ENCODE measurements around the gene DLGAP1. TPM values are rescaled to one million over a fixed set of nuclear protein-coding genes. Genes with fewer than 3 reads are reported as not detected.

DLGAP1 gene
- total RNA-seq, 4 donors from 2014 or later, result 1.2 to 1.4 (median 1.4) TPM

DNA sequence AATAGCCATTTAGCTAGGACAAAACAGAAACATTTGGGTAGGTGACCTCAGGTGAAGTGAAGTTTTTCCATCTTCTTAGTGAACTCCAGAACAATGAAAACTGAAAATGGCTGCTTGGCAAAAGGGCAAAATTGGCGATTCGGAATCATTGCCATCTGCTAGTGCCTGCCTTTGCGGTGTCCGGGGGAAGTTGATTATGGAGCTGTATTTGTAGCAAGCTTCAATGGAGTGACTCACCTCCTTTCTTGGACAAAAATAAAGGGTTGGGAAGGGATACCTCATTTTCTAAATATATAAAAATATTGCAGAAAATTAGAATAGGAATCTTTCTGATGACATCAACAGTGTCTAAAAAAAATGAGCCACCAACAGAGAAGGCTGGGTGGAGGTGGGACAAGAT, 544.6 kb downstream of the DLGAP1 start:
- no peak overlapping the region for H3K4me3 ChIP-seq
- 89% methylated on average over 4 of the region's 4 CpGs for WGBS

DNA sequence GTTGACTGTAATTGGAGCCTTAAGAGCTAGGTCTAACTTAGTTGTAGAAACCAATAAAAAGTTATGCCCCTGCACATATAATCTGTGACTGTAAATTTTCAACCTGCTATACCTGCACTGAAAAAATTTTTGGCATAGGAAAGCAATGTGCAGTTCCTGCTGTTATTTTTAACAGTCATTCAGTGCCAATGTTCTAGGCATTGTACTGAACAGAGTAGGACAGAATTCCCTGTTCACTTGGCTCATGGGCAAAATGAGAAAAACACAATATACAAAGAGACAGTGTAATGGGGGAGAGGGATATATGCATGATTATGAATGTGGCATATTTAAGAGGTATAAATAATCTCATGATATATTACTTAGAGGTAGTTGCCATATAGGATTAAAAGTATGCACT, 547.2 kb downstream of the DLGAP1 start:
- no peaks in the 10 kb centered on the region for H3K9me3 ChIP-seq
- no peak for DNase-seq (ENCODE audit: extremely low spot score)
- H3K4me1 ChIP-seq, result no peaks in the 10 kb centered on the region
- TF ChIP-seq POLR2AphosphoS5 (IDR thresholded peaks at IDR 0.05) (no peak), POLR2A (IDR thresholded peaks at IDR 0.05; ENCODE audit: low read depth) (no peak), EP300 (IDR thresholded peaks at IDR 0.05) (no peak)
- TF ChIP-seq, protein P1, sequence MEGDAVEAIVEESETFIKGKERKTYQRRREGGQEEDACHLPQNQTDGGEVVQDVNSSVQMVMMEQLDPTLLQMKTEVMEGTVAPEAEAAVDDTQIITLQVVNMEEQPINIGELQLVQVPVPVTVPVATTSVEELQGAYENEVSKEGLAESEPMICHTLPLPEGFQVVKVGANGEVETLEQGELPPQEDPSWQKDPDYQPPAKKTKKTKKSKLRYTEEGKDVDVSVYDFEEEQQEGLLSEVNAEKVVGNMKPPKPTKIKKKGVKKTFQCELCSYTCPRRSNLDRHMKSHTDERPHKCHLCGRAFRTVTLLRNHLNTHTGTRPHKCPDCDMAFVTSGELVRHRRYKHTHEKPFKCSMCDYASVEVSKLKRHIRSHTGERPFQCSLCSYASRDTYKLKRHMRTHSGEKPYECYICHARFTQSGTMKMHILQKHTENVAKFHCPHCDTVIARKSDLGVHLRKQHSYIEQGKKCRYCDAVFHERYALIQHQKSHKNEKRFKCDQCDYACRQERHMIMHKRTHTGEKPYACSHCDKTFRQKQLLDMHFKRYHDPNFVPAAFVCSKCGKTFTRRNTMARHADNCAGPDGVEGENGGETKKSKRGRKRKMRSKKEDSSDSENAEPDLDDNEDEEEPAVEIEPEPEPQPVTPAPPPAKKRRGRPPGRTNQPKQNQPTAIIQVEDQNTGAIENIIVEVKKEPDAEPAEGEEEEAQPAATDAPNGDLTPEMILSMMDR (IDR thresholded peaks at IDR 0.05), result no peak
- no peaks in the 10 kb centered on the region for H3K36me3 ChIP-seq
- H3K27me3 ChIP-seq, result peaks cover 0 to 7% (median 0%) of the 10 kb centered on the region in 4 donors
- H3K4me3 ChIP-seq, result no peak overlapping the region
- H3K27ac ChIP-seq (replicated peaks in 1 of 4), result no peak overlapping the region
- intact Hi-C loops (cut with DNase I), result no loop called here

More for the DNA sequence above, 544.6 kb downstream of the DLGAP1 start:
- Histone ChIP-seq H3K9me3 (no peaks in the 10 kb centered on the region), H3K36me3 (no peaks in the 10 kb centered on the region), H3K27me3 (no peaks in the 10 kb centered on the region), H3K27ac (replicated peaks in 1 of 4) (no peak overlapping the region), H3K4me1 (peaks cover 0 to 5% (median 0%) of the 10 kb centered on the region in 4 donors)
- TF ChIP-seq EP300 (IDR thresholded peaks at IDR 0.05) (no peak), POLR2AphosphoS5 (IDR thresholded peaks at IDR 0.05) (no peak)
- TF ChIP-seq, protein P1 (IDR thresholded peaks at IDR 0.05), result no peak
- peak; percentile 47 for DNase-seq (ENCODE audit: extremely low spot score)
- intact Hi-C loops (cut with DNase I), result no loop called here

DNA sequence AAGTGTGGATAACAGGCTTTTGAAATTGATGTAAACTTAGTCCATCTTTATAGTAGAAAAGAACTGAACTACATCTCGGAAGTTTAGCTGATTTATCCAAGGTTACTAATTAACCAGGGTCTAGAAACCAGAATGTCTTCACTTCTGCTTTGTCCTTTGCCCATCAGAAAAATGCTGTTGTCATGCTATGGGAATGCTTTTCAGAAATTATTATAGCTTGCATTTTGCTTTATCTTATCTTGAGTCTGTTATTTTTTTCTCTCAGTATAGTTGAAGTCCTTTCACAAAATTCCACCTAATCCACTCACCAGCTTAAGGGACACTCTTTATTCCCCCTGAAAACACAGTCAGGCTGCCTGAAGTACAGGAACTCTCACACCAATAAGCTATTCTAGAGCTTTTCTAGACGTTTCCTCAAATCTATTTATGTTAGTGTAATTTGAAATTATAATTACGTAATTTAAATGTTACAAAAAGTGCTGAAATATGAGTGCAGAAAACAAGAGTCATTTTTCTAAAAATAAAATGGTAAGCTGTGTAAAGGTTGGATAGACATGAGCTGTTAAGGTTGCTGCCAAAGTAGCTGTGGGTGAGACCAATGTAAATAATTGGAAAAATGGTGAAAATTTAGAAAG, 548.9 kb downstream of the DLGAP1 start:
- H3K27me3 ChIP-seq, result peaks cover 0 to 7% (median 0%) of the 10 kb centered on the region in 4 donors
- no peaks in the 10 kb centered on the region for H3K4me1 ChIP-seq
- intact Hi-C loops (cut with DNase I), result no loop called here
- H3K27ac ChIP-seq (replicated peaks in 1 of 4), result no peak overlapping the region
- H3K36me3 ChIP-seq, result no peaks in the 10 kb centered on the region
- DNase-seq (ENCODE audit: extremely low spot score), result no peak
- H3K9me3 ChIP-seq, result no peaks in the 10 kb centered on the region
- no peak for TF ChIP-seq POLR2AphosphoS5 (IDR thresholded peaks at IDR 0.05)
- no peak for TF ChIP-seq EP300 (IDR thresholded peaks at IDR 0.05)
- TF ChIP-seq, protein P1 (IDR thresholded peaks at IDR 0.05), result no peak
- TF ChIP-seq POLR2A (IDR thresholded peaks at IDR 0.05; ENCODE audit: low read depth), result no peak
- WGBS, result 74% methylated on average over 3 of the region's 3 CpGs
- no peak overlapping the region for H3K4me3 ChIP-seq

DNA sequence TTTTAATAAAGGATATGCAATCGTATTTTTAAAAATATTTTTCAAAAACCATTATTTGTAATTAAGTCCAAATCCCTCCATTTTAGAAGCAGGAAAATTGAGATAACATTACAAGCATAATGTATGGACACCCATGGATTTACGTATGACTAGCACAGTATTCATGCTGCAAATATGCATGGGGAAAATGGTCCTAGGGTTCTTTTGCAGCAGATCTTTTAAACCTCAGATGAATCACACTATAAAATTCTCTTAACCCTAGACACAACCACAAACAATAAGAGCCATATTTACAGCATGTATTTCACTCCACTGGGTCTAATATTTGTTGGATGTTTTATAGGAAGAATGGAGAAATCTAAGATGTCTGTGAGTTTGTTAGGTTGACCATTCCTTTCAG, 551.8 kb downstream of the DLGAP1 start:
- Histone ChIP-seq H3K27ac (replicated peaks in 1 of 4) (no peak overlapping the region), H3K9me3 (no peaks in the 10 kb centered on the region), H3K4me1 (no peaks in the 10 kb centered on the region), H3K36me3 (no peaks in the 10 kb centered on the region), H3K4me3 (no peak overlapping the region), H3K27me3 (peaks cover 0 to 7% (median 0%) of the 10 kb centered on the region in 4 donors)
- no peak for DNase-seq (ENCODE audit: extremely low spot score)
- TF ChIP-seq, protein P1 (IDR thresholded peaks at IDR 0.05), result no peak
- TF ChIP-seq EP300 (IDR thresholded peaks at IDR 0.05) (no peak), POLR2A (IDR thresholded peaks at IDR 0.05; ENCODE audit: low read depth) (no peak), POLR2AphosphoS5 (IDR thresholded peaks at IDR 0.05) (no peak)
- intact Hi-C loops (cut with DNase I), result no loop called here
- 82% methylated on average over 2 of the region's 2 CpGs for WGBS

DNA sequence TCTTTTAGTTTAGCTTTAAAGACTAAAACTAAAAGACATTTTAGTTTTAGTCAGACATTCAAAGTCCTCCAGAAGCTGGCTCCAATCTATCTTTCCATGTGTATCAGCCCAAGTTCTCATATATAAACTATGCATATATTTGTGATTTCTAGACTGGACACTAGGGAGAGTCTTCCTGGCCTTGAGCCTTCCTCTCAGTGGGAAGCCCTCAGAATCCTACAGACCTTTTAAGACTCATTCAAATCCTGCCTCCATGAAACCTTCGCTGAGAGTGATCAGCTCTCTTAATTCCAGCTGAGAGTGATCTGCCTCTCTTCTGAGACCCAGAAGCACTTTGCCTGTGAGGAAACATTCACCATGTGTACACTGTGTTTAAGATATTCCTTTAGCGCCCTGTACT, 552.4 kb downstream of the DLGAP1 start:
- Histone ChIP-seq H3K4me3 (no peak overlapping the region), H3K27me3 (peaks cover 0 to 7% (median 0%) of the 10 kb centered on the region in 4 donors), H3K27ac (replicated peaks in 1 of 4) (no peak overlapping the region), H3K36me3 (no peaks in the 10 kb centered on the region), H3K4me1 (no peaks in the 10 kb centered on the region), H3K9me3 (no peaks in the 10 kb centered on the region)
- intact Hi-C loops (cut with DNase I), result no loop called here
- TF ChIP-seq EP300 (IDR thresholded peaks at IDR 0.05) (no peak), POLR2AphosphoS5 (IDR thresholded peaks at IDR 0.05) (no peak), POLR2A (IDR thresholded peaks at IDR 0.05; ENCODE audit: low read depth) (no peak)
- TF ChIP-seq, protein P1 (IDR thresholded peaks at IDR 0.05), result no peak
- 95% methylated on average over 2 of the region's 2 CpGs for WGBS
- DNase-seq (ENCODE audit: extremely low spot score), result no peak
